ACC112 (cell line): Measurements from ENCODE around the gene ZNF584.
A peak's percentile ranks its signal among the peaks of the same experiment; 100 is the strongest.
"Not testable (repeated sequence)": the region's sequence is repeated elsewhere in the genome, so short reads cannot be mapped to it uniquely, and the experiment has no call there.

ENCODE experiments used
- H2AFZ ChIP-seq: fragments of 200-600 bp; sonication (generic); one replicate; pipeline ENCODE4 v1.6.0; 2017; ENCODE audit warnings: antibody characterized with exemption, low read length; ENCODE audit not compliant: unreplicated experiment
- H3K27ac ChIP-seq: fragments of 200-600 bp; sonication (generic); 2 replicates; pipeline ENCODE4 v1.5.1; 2014; ENCODE audit warnings: low read depth, mild to moderate bottlenecking, antibody characterized with exemption, low read length, moderate library complexity
- H3K27me3 ChIP-seq: fragments of 200-600 bp; sonication (generic); 2 replicates; pipeline ENCODE4 v1.6.1; 2014; ENCODE audit warnings: mild to moderate bottlenecking, antibody characterized with exemption, low read length, moderate library complexity, mixed read lengths; ENCODE audit not compliant: insufficient read depth
- H3K36me3 ChIP-seq: fragments of 200-600 bp; sonication (generic); 2 replicates; pipeline ENCODE4 v1.6.1; 2016; ENCODE audit warnings: mild to moderate bottlenecking, antibody characterized with exemption, low read length, moderate library complexity, mixed read lengths; ENCODE audit not compliant: insufficient read depth
- H3K4me1 ChIP-seq: fragments of 200-600 bp; sonication (generic); one replicate; pipeline ENCODE4 v1.6.1; 2016; ENCODE audit warnings: low read length, mixed read lengths; ENCODE audit not compliant: insufficient read depth, unreplicated experiment, control insufficient read depth
- H3K4me3 ChIP-seq: fragments of 200-600 bp; sonication (generic); 2 replicates; pipeline ENCODE4 v1.5.1; 2014; ENCODE audit warnings: mild to moderate bottlenecking, low read depth, low read length
- H3K79me2 ChIP-seq: fragments of 200-600 bp; sonication (generic); one replicate; pipeline ENCODE4 v1.6.0; 2016; ENCODE audit warnings: low read length; ENCODE audit not compliant: control insufficient read depth, unreplicated experiment, insufficient read depth

ZNF584 gene

GRCh38 chr19:58409010-58409790 is 751 bp downstream of the ZNF584 start:
- Histone ChIP-seq H3K27ac (peak overlapping the region; percentile 55; the same call in 1 of the 2 replicates), H3K36me3 (no peaks in the 10 kb centered on the region), H3K27me3 (no peaks in the 10 kb centered on the region), H3K79me2 (peaks cover 25% of the 10 kb centered on the region), H3K4me3 (peak overlapping the region; percentile 99), H2AFZ (no peak overlapping the region), H3K4me1 (peaks cover 15% of the 10 kb centered on the region)

DNA sequence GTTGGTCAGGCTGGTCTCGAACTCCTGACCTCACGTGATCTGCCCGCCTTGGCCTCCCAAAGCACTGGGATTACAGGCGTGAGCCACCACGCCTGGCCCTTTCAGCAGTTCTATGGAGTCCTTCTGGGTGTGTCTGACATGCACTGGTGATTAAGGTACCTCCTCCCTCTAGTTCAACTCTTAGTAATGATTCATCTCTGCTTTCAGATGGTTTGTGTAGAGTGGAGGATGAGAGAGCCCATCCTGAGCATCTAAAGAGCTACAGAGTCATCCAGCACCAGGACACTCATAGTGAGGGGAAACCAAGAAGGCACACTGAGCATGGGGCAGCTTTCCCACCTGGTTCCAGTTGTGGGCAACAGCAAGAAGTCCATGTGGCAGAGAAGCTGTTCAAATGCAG is 8.2 kb downstream of the ZNF584 start:
- H3K79me2 ChIP-seq: no peaks in the 10 kb centered on the region
- peaks cover 42% of the 10 kb centered on the region for H3K36me3 ChIP-seq
- H3K27me3 ChIP-seq: no peaks in the 10 kb centered on the region
- H3K4me1 ChIP-seq: no peaks in the 10 kb centered on the region
- H3K27ac ChIP-seq: no peak overlapping the region
- H2AFZ ChIP-seq: no peak overlapping the region
- H3K4me3 ChIP-seq: no peak overlapping the region

- Histone ChIP-seq H3K36me3 (peaks cover 42% of the 10 kb centered on the region), H3K4me1 (no peaks in the 10 kb centered on the region), H3K27ac (no peak overlapping the region), H3K27me3 (no peaks in the 10 kb centered on the region), H3K79me2 (no peaks in the 10 kb centered on the region), H3K4me3 (no peak overlapping the region), H2AFZ (no peak overlapping the region)
These were observed 8.6 kb downstream of the ZNF584 start for GRCh38 chr19:58417071-58417470.

DNA sequence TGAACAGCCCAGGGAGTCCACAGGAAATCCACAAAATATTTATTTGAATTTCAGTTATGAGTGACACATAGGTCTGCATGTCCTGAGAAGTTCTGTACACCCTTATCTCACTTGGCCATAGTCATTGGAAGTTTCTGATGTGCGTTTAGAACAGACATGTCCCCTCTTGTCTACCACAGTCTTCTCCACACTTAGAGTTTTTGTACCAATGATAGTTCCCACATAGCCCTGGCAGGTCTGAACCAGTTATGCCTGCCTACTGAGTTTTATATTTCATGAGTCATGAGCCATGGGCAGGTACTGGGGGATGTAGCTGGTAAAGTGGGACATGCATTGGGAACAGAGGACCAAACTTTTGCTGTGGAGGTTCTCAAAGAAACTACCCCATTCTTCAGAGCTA is 20.2 kb downstream of the ZNF584 start:
- H2AFZ ChIP-seq: no peak overlapping the region
- H3K4me1 ChIP-seq: no peaks in the 10 kb centered on the region
- no peak overlapping the region for H3K4me3 ChIP-seq
- no peaks in the 10 kb centered on the region for H3K27me3 ChIP-seq
- H3K27ac ChIP-seq: no peak overlapping the region
- peaks cover 24% of the 10 kb centered on the region for H3K36me3 ChIP-seq
- H3K79me2 ChIP-seq: no peaks in the 10 kb centered on the region

DNA sequence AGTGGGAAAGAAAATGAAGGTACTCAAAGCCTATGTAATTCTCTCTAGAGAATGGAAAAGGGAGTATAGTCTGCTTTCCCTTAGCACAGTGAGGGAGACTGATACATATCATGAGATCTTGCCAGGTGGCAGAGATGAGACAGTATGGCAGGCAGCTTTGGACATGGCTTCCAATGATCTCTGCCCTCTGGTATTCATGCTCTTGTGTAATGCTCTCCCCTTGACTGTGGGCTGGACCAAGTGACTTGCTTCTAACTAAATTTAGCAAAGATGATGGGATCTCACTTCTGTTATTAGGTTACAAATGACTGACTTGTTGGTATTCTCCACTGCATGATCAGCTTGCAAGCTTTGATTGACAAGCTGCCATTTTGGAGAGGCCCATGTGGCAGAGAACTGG is 21.3 kb downstream of the ZNF584 start:
- no peaks in the 10 kb centered on the region for H3K79me2 ChIP-seq
- no peak overlapping the region for H3K27ac ChIP-seq
- H3K4me3 ChIP-seq: no peak overlapping the region
- no peaks in the 10 kb centered on the region for H3K4me1 ChIP-seq
- H2AFZ ChIP-seq: no peak overlapping the region
- H3K36me3 ChIP-seq: peaks cover 35% of the 10 kb centered on the region
- no peaks in the 10 kb centered on the region for H3K27me3 ChIP-seq

- Histone ChIP-seq H3K4me3 (no peak overlapping the region), H3K27ac (no peak overlapping the region), H3K36me3 (peaks cover 67% of the 10 kb centered on the region)
These were observed 25.8 kb downstream of the ZNF584 start for GRCh38 chr19:58434217-58434616.

GRCh38 chr19:58439576-58440554 is 31.4 kb downstream of the ZNF584 start, which contains the start of gene ZNF132:
TSS of gene ZNF132 (minus strand) at chr19:58440153. CDS start at chr19:58439821, 332 bp downstream.
- Histone ChIP-seq H3K4me3 (peak within 1 kb of the TSS; percentile 80), H3K79me2 (peaks cover 15% of the 10 kb centered on the region), H3K27me3 (no peaks in the 10 kb centered on the region), H2AFZ (peak within 1 kb of the TSS; percentile 87), H3K4me1 (no peaks in the 10 kb centered on the region), H3K36me3 (peaks cover 31% of the 10 kb centered on the region), H3K27ac (peak within 1 kb of the TSS; percentile 63)

More at GRCh38 chr19:58434217-58434616, 25.8 kb downstream of the ZNF584 start:
- Histone ChIP-seq H3K27me3 (no peaks in the 10 kb centered on the region), H2AFZ (no peak overlapping the region), H3K79me2 (peaks cover 10% of the 10 kb centered on the region), H3K4me1 (no peaks in the 10 kb centered on the region)

DNA sequence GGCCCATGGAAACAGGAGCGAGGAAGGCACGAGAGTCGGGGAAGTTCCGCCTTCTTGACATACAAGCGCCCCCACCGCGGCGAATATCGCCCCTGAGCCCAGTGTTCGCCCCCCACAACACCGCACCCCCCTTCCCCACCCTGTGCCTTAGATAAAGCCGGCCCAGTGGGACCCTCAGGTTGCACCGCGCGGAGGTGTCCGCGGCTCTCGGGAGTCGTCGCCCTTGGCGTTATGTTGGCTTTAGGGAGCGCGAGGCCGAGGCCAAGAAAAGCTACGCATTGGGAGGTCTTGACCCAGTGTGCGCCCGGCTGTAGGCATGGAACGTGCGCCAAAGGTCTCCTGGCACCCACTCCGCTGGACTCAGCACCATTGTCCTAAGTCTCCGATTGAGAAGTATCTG is 32.1 kb downstream of the ZNF584 start:
- Histone ChIP-seq H3K79me2 (peaks cover 15% of the 10 kb centered on the region), H3K27ac (peak overlapping the region; percentile 63), H3K4me3 (peak overlapping the region; percentile 80), H3K4me1 (no peaks in the 10 kb centered on the region), H3K36me3 (peaks cover 24% of the 10 kb centered on the region), H3K27me3 (no peaks in the 10 kb centered on the region), H2AFZ (peak overlapping the region; percentile 87)

DNA sequence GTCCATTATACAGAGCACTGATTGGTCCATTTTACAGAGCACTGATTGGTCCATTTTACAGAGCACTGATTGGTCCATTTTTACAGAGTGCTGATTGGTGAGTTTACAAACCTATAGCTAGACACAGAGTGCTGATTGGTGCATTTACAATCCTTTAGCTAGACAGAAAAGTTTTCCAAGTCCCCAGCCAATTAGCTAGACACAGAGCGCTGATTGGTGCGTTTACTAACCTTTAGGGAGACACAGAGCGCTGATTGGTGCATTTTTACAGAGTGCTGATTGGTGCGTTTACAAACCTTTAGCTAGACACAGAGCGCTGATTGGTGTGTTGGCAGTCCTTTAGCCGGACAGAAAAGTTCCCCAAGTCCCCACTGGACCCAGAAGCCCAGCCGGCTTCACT is 34.5 kb downstream of the ZNF584 start:
- not testable (repeated sequence) for H3K27ac ChIP-seq, H3K27me3 ChIP-seq, H3K4me1 ChIP-seq, H3K36me3 ChIP-seq, H3K4me3 ChIP-seq, H2AFZ ChIP-seq
- H3K79me2 ChIP-seq: peaks cover 11% of the 10 kb centered on the region

GRCh38 chr19:58448860-58449259 is 40.4 kb downstream of the ZNF584 start:
- H3K79me2 ChIP-seq, H3K27ac ChIP-seq, H3K4me1 ChIP-seq, H3K36me3 ChIP-seq, H3K27me3 ChIP-seq, H3K4me3 ChIP-seq, H2AFZ ChIP-seq: not testable (repeated sequence)
